Upper lobe of right lung (tissue), 1 donor: ENCODE results near the gene RBAK. TPM values are rescaled to one million over a fixed set of nuclear protein-coding genes. Genes with fewer than 3 reads are reported as not detected.

ENCODE experiments used
- ATAC-seq: fragments of 200-7000 bp; cut with Tn5 transposase; one replicate; pipeline ENCODE4 v1.9.1; 2020; ENCODE audit warnings: mild to moderate bottlenecking, moderate library complexity
- DNase-seq: peaks from one replicate; pipeline ENCODE4 v3.0.0-alpha.2; 2020
- H3K27ac ChIP-seq: fragments of 200-600 bp; one replicate; pipeline ENCODE4 v1.8.0; 2022
- H3K27me3 ChIP-seq: fragments of 200-600 bp; one replicate; pipeline ENCODE4 v1.8.0; 2022; ENCODE audit warnings: mild to moderate bottlenecking
- H3K36me3 ChIP-seq: fragments of 200-600 bp; one replicate; pipeline ENCODE4 v1.8.0; 2022
- H3K4me1 ChIP-seq: fragments of 200-600 bp; one replicate; pipeline ENCODE4 v1.8.0; 2022
- H3K4me3 ChIP-seq: fragments of 200-600 bp; one replicate; pipeline ENCODE4 v1.8.0; 2022; ENCODE audit warnings: mild to moderate bottlenecking
- H3K9me3 ChIP-seq: fragments of 200-600 bp; one replicate; pipeline ENCODE4 v1.8.0; 2022
- intact Hi-C: fragments of 100-400 bp; cut with DNase I; formaldehyde crosslinking; loops from one replicate; pipeline ENCODE4 v1.11.0; 2022
- total RNA-seq: library from RNA; stranded (reverse); fragmentation: NEBNext Ultra II Directional; extraction: Animal tissue kit (Norgen Biotek cat#: 25700); gene quantifications from one replicate; pipeline ENCODE4 v1.2.1, GENCODE V29; 2021
- TF ChIP-seq, protein P1 (sequence below): fragments of 200-600 bp; IDR thresholded peaks from one replicate; pipeline ENCODE4 v1.8.0; 2022; ENCODE audit warnings: antibody characterized with exemption
- donor health status: DM: no; HTN: yes; CAD: no; lungs with severe emphysema.

Gene RBAK
- total RNA-seq, 1 donor from 2014 or later = 9.8 TPM

DNA sequence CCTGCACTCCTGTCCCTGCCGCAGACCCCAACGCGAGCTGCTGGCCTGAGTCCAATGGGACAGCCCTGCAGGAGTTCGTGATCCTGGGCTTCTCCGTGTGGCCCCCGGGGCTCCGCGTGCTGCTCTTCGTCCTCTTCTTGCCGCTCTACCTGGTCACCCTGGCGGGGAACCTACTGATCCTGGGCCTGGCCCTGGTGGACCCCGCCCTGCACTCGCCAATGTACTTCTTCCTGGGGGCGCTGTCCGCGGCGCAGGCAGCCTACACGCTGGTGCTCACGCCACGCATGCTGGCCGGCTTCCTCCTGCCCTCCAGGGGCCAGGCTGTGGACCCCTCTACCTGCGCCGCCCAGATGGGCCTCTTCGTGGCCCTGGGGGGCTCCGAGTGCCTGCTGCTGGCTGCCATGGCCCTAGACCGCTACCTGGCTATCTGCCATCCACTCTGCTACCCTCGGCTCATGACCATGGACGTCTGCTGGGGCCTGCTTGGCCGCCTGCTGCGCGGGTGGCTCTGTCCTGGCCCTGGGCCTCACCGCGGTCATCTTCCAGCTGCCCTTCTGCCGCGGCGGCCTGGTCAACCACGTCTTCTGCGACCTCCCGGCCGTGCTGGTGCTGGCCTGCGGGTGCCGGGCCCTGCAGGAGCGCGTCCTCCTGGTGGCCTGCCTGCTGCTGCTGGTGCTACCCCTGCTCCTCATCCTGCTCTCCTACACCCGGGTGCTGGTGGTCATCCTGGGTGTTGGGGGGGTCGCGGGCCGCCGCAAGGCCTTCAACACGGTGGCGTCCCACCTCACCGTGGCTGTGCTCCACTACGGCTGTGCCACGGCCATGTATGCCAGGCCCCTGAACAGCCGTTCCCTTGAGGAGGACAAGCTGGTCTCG is 71.7 kb downstream of the RBAK start:
- Histone ChIP-seq H3K27ac (no peak overlapping the region), H3K36me3 (no peaks in the 10 kb centered on the region), H3K9me3 (no peaks in the 10 kb centered on the region), H3K4me1 (no peaks in the 10 kb centered on the region), H3K4me3 (no peak overlapping the region), H3K27me3 (no peaks in the 10 kb centered on the region)
- ATAC-seq = peak; percentile 22
- TF ChIP-seq, protein P1, sequence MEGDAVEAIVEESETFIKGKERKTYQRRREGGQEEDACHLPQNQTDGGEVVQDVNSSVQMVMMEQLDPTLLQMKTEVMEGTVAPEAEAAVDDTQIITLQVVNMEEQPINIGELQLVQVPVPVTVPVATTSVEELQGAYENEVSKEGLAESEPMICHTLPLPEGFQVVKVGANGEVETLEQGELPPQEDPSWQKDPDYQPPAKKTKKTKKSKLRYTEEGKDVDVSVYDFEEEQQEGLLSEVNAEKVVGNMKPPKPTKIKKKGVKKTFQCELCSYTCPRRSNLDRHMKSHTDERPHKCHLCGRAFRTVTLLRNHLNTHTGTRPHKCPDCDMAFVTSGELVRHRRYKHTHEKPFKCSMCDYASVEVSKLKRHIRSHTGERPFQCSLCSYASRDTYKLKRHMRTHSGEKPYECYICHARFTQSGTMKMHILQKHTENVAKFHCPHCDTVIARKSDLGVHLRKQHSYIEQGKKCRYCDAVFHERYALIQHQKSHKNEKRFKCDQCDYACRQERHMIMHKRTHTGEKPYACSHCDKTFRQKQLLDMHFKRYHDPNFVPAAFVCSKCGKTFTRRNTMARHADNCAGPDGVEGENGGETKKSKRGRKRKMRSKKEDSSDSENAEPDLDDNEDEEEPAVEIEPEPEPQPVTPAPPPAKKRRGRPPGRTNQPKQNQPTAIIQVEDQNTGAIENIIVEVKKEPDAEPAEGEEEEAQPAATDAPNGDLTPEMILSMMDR = no peak
- DNase-seq = no peak
- intact Hi-C loops = no loop called here

Other genes with a start within 250 kb of the RBAK start
- gene PAPOLB, start 183.8 kb upstream of the RBAK start, total RNA-seq = 0.38 TPM
- 7.3 TPM for gene RADIL, start 162.1 kb upstream of the RBAK start, total RNA-seq
- gene MMD2, start 86.7 kb upstream of the RBAK start, total RNA-seq = not detected
- gene WIPI2, start 144.4 kb downstream of the RBAK start, total RNA-seq = 57.3 TPM
- 0.98 TPM for gene SLC29A4, start 237.1 kb downstream of the RBAK start, total RNA-seq